Mucosa of descending colon (tissue), 3 donors: Measurements from ENCODE around the gene CMTM2. TPM values are rescaled to one million over a fixed set of nuclear protein-coding genes. Genes with fewer than 3 reads are reported as not detected.

Source experiments
- ATAC-seq: fragments of 200-7000 bp; cut with Tn5 transposase; one replicate; pipeline ENCODE4 v1.9.1; 2020; ENCODE audit warnings: mild to moderate bottlenecking, moderate library complexity
- DNase-seq, 3 donors: peaks; one replicate each; pipeline ENCODE4 v3.0.0-alpha.2; 2020
- H3K36me3 ChIP-seq: fragments of 200-600 bp; one replicate; pipeline ENCODE4 v1.8.0; 2021; ENCODE audit warnings: low read depth, mild to moderate bottlenecking
- H3K4me1 ChIP-seq: fragments of 200-600 bp; one replicate; pipeline ENCODE4 v1.8.0; 2021; ENCODE audit warnings: low read depth, mild to moderate bottlenecking
- H3K4me3 ChIP-seq: fragments of 200-600 bp; one replicate; pipeline ENCODE4 v1.8.0; 2021; ENCODE audit warnings: mild to moderate bottlenecking
- H3K9me3 ChIP-seq: fragments of 200-600 bp; one replicate; pipeline ENCODE4 v1.8.0; 2021; ENCODE audit warnings: mild to moderate bottlenecking
- CTCF ChIP-seq: fragments of 200-600 bp; IDR thresholded peaks from one replicate; pipeline ENCODE4 v1.8.0; 2022; ENCODE audit warnings: antibody characterized with exemption, mild to moderate bottlenecking
- intact Hi-C, 2 donors: fragments of 100-400 bp; cut with DNase I in 1 of 2; cut with micrococcal nuclease in 1 of 2; formaldehyde crosslinking; loops; one replicate each; pipeline versions ENCODE4 v1.11.0 to v1.11.1; 2022; cut with DNase I, micrococcal nuclease
- total RNA-seq, 3 donors: library from RNA; stranded (reverse); fragmentation: NEBNext Ultra II Directional in 2 of 3; extraction: Animal tissue kit (Norgen Biotek cat#: 25700) in 2 of 3; gene quantifications; one replicate each; pipeline versions ENCODE4 v1.2.1 to v1.2.4, GENCODE V29; 2021 to 2023
- donor health status: DM: no; HTN: no; CAD: no; lungs with moderate emphysema.
- donor health status: DM: no; HTN: no; CAD: no.
- donor health status: DM: no; HTN: yes; CAD: no.

CMTM2 gene
- total RNA-seq, 3 donors from 2014 or later = 0.46 TPM; not detected in 2

- intact Hi-C loops = no loop called here
- Histone ChIP-seq H3K36me3 (no peaks in the 10 kb centered on the region), H3K9me3 (no peaks in the 10 kb centered on the region), H3K4me1 (no peaks in the 10 kb centered on the region), H3K4me3 (no peak overlapping the region)
- DNase-seq = peak in 1 of 3 donors; percentile 34
- ATAC-seq = no peak
- no peak for TF ChIP-seq CTCF
Observed at GRCh38 chr16:66596986-66597848, 18.0 kb downstream of the CMTM2 start.

GRCh38 chr16:66598111-66598510 lies 18.8 kb downstream of the CMTM2 start:
- DNase-seq = no peak
- intact Hi-C loops = no loop called here
- ATAC-seq = no peak

GRCh38 chr16:66599726-66600125 lies 20.5 kb downstream of the CMTM2 start:
- DNase-seq = no peak
- no peak overlapping the region for H3K4me3 ChIP-seq
- TF ChIP-seq CTCF = no peak
- H3K9me3 ChIP-seq = no peaks in the 10 kb centered on the region
- peaks cover under 1% of the 10 kb centered on the region for H3K4me1 ChIP-seq
- H3K36me3 ChIP-seq = no peaks in the 10 kb centered on the region
- ATAC-seq = no peak
- intact Hi-C loops = loop anchor here in 1 of 2 donors (10.0 kb wide), 1 partner anchor 195 kb away; no protein-coding TSS in a partner anchor

More at GRCh38 chr16:66598111-66598510, 18.8 kb downstream of the CMTM2 start:
- H3K9me3 ChIP-seq = no peaks in the 10 kb centered on the region
- no peak overlapping the region for H3K4me3 ChIP-seq
- H3K36me3 ChIP-seq = no peaks in the 10 kb centered on the region
- TF ChIP-seq CTCF = no peak
- H3K4me1 ChIP-seq = no peaks in the 10 kb centered on the region

GRCh38 chr16:66600477-66600876 lies 21.2 kb downstream of the CMTM2 start:
- intact Hi-C loops = loop anchor here in 1 of 2 donors (10.0 kb wide), 1 partner anchor 196 kb away; no protein-coding TSS in a partner anchor
- Histone ChIP-seq H3K4me3 (no peak overlapping the region), H3K36me3 (no peaks in the 10 kb centered on the region), H3K4me1 (peaks cover 5% of the 10 kb centered on the region), H3K9me3 (no peaks in the 10 kb centered on the region)
- ATAC-seq (no peak), DNase-seq (no peak)
- TF ChIP-seq CTCF = no peak

- no peaks in the 10 kb centered on the region for H3K36me3 ChIP-seq
- no peaks in the 10 kb centered on the region for H3K9me3 ChIP-seq
- intact Hi-C loops = loop anchor here in 1 of 2 donors (10.0 kb wide), 1 partner anchor 197 kb away; no protein-coding TSS in a partner anchor
- no peak for ATAC-seq
- no peak overlapping the region for H3K4me3 ChIP-seq
- H3K4me1 ChIP-seq = peaks cover 13% of the 10 kb centered on the region
- DNase-seq = no peak
- TF ChIP-seq CTCF = no peak
Observed at GRCh38 chr16:66601471-66601870, 22.2 kb downstream of the CMTM2 start.
